Parathyroid adenoma (tissue), 2 donors: ENCODE results near the gene ASTN1.

Experiments used
- H2AFZ ChIP-seq: fragments of 300-600 bp; sonication (generic); one replicate; pipeline ENCODE4 v1.7.0; 2017; ENCODE audit warnings: antibody characterized with exemption, mild to moderate bottlenecking
- H3K27ac ChIP-seq: fragments of 300-600 bp; sonication (generic); one replicate; pipeline ENCODE4 v1.7.0; 2017
- H3K27me3 ChIP-seq: fragments of 300-600 bp; sonication (generic); one replicate; pipeline ENCODE4 v1.7.0; 2017; ENCODE audit warnings: low read length; ENCODE audit not compliant: control insufficient read depth, insufficient read depth
- H3K36me3 ChIP-seq: fragments of 300-600 bp; sonication (generic); one replicate; pipeline ENCODE4 v1.7.0; 2017; ENCODE audit warnings: low read length; ENCODE audit not compliant: control insufficient read depth, insufficient read depth
- H3K4me1 ChIP-seq: fragments of 300-600 bp; sonication (generic); one replicate; pipeline ENCODE4 v1.7.0; 2017; ENCODE audit warnings: control low read depth
- H3K4me2 ChIP-seq: fragments of 300-600 bp; sonication (generic); one replicate; pipeline ENCODE4 v1.7.0; 2017; ENCODE audit warnings: low read length
- H3K4me3 ChIP-seq: fragments of 300-600 bp; sonication (generic); one replicate; pipeline ENCODE4 v1.7.0; 2017; ENCODE audit warnings: low read depth, low read length
- H3K79me2 ChIP-seq: fragments of 300-600 bp; sonication (generic); one replicate; pipeline ENCODE4 v1.7.0; 2017; ENCODE audit warnings: control low read depth
- H3K9ac ChIP-seq: fragments of 300-600 bp; sonication (generic); one replicate; pipeline ENCODE4 v1.7.0; 2017; ENCODE audit warnings: mild to moderate bottlenecking
- H3K9me3 ChIP-seq: fragments of 300-600 bp; sonication (generic); one replicate; pipeline ENCODE4 v1.7.0; 2017; ENCODE audit warnings: low read length; ENCODE audit not compliant: control insufficient read depth
- TF ChIP-seq, protein P1 (sequence below): fragments of 300-600 bp; sonication (generic); IDR thresholded peaks from one replicate; pipeline ENCODE4 v1.7.0; 2017; ENCODE audit warnings: antibody characterized with exemption, mild to moderate bottlenecking
- donor health status: primary hyperparathyroidism.

The ASTN1 gene

DNA sequence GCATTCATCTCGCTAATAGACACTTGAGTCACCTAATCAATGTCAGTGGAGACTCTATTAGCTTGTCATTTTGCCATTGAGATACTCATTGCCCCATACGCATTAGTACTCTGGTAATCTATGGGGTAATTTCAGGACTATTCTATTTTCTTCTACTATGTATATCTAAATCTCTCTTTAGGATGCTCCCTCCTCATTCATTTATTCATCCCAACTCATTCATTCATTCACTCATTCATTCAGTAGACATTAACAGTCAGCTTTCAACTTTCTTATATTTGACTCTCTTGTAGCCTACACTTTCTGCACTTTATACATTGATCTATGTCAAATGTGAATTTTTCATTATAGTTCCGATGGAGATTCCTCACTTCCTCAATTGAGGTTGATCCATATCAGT lies 170.9 kb downstream of the ASTN1 start:
- no peaks in the 10 kb centered on the region for H3K79me2 ChIP-seq
- H3K4me3 ChIP-seq, result no peak overlapping the region
- no peak overlapping the region for H3K27ac ChIP-seq
- no peak overlapping the region for H3K4me2 ChIP-seq
- no peak overlapping the region for H3K9ac ChIP-seq
- no peaks in the 10 kb centered on the region for H3K4me1 ChIP-seq
- TF ChIP-seq, protein P1, sequence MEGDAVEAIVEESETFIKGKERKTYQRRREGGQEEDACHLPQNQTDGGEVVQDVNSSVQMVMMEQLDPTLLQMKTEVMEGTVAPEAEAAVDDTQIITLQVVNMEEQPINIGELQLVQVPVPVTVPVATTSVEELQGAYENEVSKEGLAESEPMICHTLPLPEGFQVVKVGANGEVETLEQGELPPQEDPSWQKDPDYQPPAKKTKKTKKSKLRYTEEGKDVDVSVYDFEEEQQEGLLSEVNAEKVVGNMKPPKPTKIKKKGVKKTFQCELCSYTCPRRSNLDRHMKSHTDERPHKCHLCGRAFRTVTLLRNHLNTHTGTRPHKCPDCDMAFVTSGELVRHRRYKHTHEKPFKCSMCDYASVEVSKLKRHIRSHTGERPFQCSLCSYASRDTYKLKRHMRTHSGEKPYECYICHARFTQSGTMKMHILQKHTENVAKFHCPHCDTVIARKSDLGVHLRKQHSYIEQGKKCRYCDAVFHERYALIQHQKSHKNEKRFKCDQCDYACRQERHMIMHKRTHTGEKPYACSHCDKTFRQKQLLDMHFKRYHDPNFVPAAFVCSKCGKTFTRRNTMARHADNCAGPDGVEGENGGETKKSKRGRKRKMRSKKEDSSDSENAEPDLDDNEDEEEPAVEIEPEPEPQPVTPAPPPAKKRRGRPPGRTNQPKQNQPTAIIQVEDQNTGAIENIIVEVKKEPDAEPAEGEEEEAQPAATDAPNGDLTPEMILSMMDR, result no peak
- H2AFZ ChIP-seq, result no peak overlapping the region
- no peaks in the 10 kb centered on the region for H3K9me3 ChIP-seq
- H3K27me3 ChIP-seq, result no peaks in the 10 kb centered on the region
- H3K36me3 ChIP-seq, result no peaks in the 10 kb centered on the region

- no peaks in the 10 kb centered on the region for H3K79me2 ChIP-seq
- no peak overlapping the region for H3K27ac ChIP-seq
- H3K4me2 ChIP-seq, result no peak overlapping the region
- H3K4me1 ChIP-seq, result no peaks in the 10 kb centered on the region
- H2AFZ ChIP-seq, result no peak overlapping the region
- TF ChIP-seq, protein P1, result no peak
- no peak overlapping the region for H3K4me3 ChIP-seq
- no peaks in the 10 kb centered on the region for H3K36me3 ChIP-seq
- no peak overlapping the region for H3K9ac ChIP-seq
- no peaks in the 10 kb centered on the region for H3K9me3 ChIP-seq
- no peaks in the 10 kb centered on the region for H3K27me3 ChIP-seq
These were observed 174.8 kb downstream of the ASTN1 start for GRCh38 chr1:176989754-176990153.

DNA sequence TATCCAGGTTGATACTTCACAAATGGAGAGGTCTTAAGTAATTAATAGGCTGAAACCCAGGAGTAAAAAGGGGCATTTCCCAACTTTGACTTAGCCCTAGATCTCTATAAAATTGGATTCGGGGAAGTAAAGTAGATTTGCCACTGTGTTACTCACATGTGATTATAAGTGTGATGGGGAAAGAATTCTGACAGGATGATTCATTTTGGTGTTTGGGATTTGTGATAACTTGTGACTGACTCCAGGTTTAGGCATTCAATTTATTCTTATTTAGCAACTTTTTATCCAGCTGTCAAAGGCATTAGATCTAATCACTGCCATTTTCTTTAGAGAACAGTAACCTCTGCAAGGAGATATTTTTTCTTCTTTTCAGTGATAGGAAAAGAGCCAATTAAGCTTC lies 175.5 kb downstream of the ASTN1 start:
- Histone ChIP-seq H3K4me1 (no peaks in the 10 kb centered on the region), H3K79me2 (no peaks in the 10 kb centered on the region), H3K27ac (no peak overlapping the region), H3K36me3 (no peaks in the 10 kb centered on the region), H3K4me2 (no peak overlapping the region), H3K27me3 (no peaks in the 10 kb centered on the region), H3K9me3 (no peaks in the 10 kb centered on the region), H3K9ac (no peak overlapping the region), H2AFZ (no peak overlapping the region), H3K4me3 (no peak overlapping the region)
- TF ChIP-seq, protein P1, result no peak

- TF ChIP-seq, protein P1, result no peak
- H2AFZ ChIP-seq, result no peak overlapping the region
- no peaks in the 10 kb centered on the region for H3K4me1 ChIP-seq
- H3K9ac ChIP-seq, result no peak overlapping the region
- H3K4me2 ChIP-seq, result no peak overlapping the region
- no peaks in the 10 kb centered on the region for H3K36me3 ChIP-seq
- no peaks in the 10 kb centered on the region for H3K79me2 ChIP-seq
- no peaks in the 10 kb centered on the region for H3K27me3 ChIP-seq
- no peak overlapping the region for H3K27ac ChIP-seq
- no peak overlapping the region for H3K4me3 ChIP-seq
- H3K9me3 ChIP-seq, result no peaks in the 10 kb centered on the region
These were observed 177.5 kb downstream of the ASTN1 start for GRCh38 chr1:176987016-176987415.

- Histone ChIP-seq H3K9me3 (no peaks in the 10 kb centered on the region), H3K27me3 (no peaks in the 10 kb centered on the region), H3K27ac (no peak overlapping the region), H3K4me1 (no peaks in the 10 kb centered on the region), H3K4me2 (no peak overlapping the region), H2AFZ (no peak overlapping the region), H3K4me3 (no peak overlapping the region), H3K36me3 (no peaks in the 10 kb centered on the region), H3K79me2 (no peaks in the 10 kb centered on the region), H3K9ac (no peak overlapping the region)
- TF ChIP-seq, protein P1, result no peak
These were observed 180.8 kb downstream of the ASTN1 start for GRCh38 chr1:176983731-176984130.
